GM12892 (cell line): ENCODE measurements around the gene HDHD5.
"Not testable (repeated sequence)": the region's sequence is repeated elsewhere in the genome, so short reads cannot be mapped to it uniquely, and the experiment has no call there.

ENCODE experiments used
- DNase-seq: peaks from one replicate; pipeline ENCODE4 v3.0.0; 2011; ENCODE audit not compliant: insufficient read length
- FAIRE-seq: peaks from 2 replicates; lab custom pipeline; 2011; peaks lifted over from hg19 to GRCh38; lab: Jason Lieb, UNC
- POLR2A ChIP-seq: IDR thresholded peaks from 2 replicates; pipeline ENCODE4 v1.6.1; 2011; ENCODE audit warnings: low read depth, low read length, control low read depth
- POLR2AphosphoS5 ChIP-seq: IDR thresholded peaks from 2 replicates; pipeline ENCODE4 v1.6.1; 2011; ENCODE audit warnings: low read depth, low read length, control low read depth
- TAF1 ChIP-seq: IDR thresholded peaks from 2 replicates; pipeline ENCODE4 v1.6.1; 2011; ENCODE audit warnings: low read depth, mild to moderate bottlenecking, control low read depth, low read length, borderline replicate concordance

The HDHD5 gene

GRCh38 chr22:17152340-17152739 is 6.7 kb downstream of the HDHD5 start:
- FAIRE-seq, result no peak
- DNase-seq, result no peak
- TF ChIP-seq POLR2A (no peak), POLR2AphosphoS5 (no peak), TAF1 (no peak)

GRCh38 chr22:17149076-17149815 is 9.8 kb downstream of the HDHD5 start:
- TF ChIP-seq POLR2AphosphoS5 (no peak), POLR2A (no peak), TAF1 (no peak)
- no peak for DNase-seq
- no peak for FAIRE-seq

- DNase-seq, FAIRE-seq: not testable (repeated sequence)
Measured at GRCh38 chr22:17147458-17147857, 11.6 kb downstream of the HDHD5 start.

- no peak for TF ChIP-seq POLR2AphosphoS5
- no peak for TF ChIP-seq TAF1
- TF ChIP-seq POLR2A, result no peak
- no peak for FAIRE-seq
- no peak for DNase-seq
Measured at GRCh38 chr22:17145021-17145680, 13.9 kb downstream of the HDHD5 start.

DNA sequence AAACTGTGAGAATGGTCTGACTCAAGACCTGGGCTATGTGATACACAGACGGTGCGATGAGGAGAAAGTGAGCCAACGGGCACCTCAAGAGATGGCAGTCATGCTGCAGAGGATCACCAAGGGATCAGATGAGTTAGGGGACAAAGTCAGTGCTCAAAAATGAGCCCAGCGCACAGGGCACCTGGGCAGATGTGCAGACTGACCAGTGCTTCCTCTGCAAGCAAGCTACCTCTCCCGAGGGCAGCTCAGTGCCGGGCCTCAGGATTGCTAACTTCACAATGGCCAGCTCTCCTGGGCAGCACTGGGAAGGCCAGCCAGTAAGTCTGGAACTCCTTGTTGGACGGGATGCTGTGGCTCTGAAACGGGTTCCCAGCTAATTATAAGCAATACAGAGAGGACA is 15.3 kb downstream of the HDHD5 start:
- no peak for FAIRE-seq
- DNase-seq, result no peak
- TF ChIP-seq POLR2A (no peak), TAF1 (no peak), POLR2AphosphoS5 (no peak)

- FAIRE-seq (no peak), DNase-seq (no peak)
- no peak for TF ChIP-seq TAF1
- no peak for TF ChIP-seq POLR2A
- no peak for TF ChIP-seq POLR2AphosphoS5
Measured at GRCh38 chr22:17143101-17143500, 16.0 kb downstream of the HDHD5 start.

GRCh38 chr22:17140826-17141766 is 18.0 kb downstream of the HDHD5 start:
- TF ChIP-seq TAF1 (no peak), POLR2AphosphoS5 (no peak), POLR2A (no peak)
- DNase-seq (no peak), FAIRE-seq (no peak)

DNA sequence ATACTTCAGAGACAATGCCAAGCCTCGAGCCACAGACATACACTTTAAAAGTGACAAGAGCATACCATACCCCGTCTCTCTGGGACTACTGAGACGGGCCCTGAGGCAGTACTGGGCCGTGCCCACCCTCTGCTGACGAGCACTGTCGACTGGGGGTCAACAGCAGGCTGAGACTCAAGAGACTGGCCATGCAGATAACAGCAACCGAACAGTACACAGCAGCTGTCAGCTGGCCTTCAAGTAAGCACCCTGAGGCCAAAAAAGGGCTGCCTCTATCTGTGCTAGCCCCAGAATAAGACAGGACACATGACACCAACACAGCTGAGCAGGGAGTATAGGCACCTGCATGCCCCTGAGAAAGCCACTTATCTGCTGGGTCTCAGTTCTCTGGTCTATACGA is 19.1 kb downstream of the HDHD5 start:
- FAIRE-seq (no peak), DNase-seq (no peak)
- TF ChIP-seq TAF1 (no peak), POLR2A (no peak), POLR2AphosphoS5 (no peak)

DNA sequence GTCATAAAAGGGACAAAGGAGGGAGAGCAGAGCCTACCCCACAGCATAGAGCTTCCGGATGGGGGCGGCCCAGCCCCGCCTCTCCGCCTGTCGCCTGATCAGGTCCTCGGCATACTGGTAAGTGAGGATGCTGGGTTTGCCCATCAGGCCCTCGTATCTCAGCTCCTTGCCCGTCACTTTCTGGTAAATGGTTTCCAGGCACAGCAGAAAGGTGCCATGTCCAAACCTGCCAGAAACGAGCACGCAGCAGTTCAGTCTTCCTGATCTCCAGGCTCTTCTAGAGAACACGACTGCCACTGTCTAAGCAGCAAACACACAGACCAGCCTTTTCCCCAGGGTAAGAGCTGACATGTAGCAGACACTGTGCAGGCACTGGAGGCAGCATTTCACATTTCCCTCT is 20.6 kb downstream of the HDHD5 start:
- TF ChIP-seq POLR2A (no peak), POLR2AphosphoS5 (no peak), TAF1 (no peak)
- FAIRE-seq, result no peak
- DNase-seq, result no peak

DNA sequence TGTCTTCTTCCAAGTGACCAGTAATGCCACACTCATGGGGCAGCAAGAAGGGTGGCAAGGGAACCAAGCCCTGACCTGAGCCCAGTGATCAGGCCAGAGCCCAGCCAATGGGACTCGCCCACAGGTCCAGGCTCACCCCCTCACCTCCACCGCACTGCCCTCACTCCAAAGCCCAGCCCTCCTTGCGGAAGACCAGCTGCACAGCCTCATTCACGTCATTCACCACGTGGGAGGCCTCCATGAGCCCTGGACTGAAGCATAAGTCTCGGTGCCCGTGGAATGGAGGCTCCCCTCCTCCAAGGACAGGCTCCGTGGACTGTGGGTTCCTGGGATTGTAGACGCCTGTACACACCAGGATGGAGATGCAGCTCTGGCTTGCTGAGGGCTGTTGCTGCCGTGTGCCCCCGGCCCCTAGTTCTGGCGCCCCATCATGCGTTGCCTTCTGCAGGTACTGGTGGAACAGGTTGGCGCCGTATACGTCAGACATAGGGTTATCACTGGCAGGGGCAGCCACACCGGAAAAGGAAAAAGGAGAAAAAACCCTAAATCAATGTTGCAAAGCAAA is 21.1 kb downstream of the HDHD5 start:
- no peak for DNase-seq
- TF ChIP-seq TAF1 (no peak), POLR2AphosphoS5 (no peak), POLR2A (no peak)
- no peak for FAIRE-seq

DNA sequence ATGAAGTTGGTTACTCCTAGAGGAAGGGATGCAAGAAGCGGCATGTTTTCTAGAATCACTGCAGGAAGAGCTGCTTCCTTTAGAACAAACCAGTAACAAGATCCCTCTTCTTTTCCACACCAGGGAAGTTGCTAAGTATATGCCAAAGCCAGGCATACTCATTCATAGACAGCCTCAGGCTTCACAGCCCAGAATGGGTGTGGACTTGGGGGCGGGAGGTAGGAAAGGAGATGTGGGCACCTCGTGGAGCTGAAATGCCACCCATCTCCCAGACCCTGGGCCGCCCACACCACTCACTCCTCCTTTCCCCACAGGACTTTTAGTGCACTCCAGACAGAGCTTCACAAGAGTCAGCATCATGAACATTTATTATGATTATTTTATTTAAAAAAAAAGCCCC is 21.9 kb downstream of the HDHD5 start:
- TF ChIP-seq POLR2A (no peak), TAF1 (no peak), POLR2AphosphoS5 (no peak)
- no peak for DNase-seq

More for the DNA sequence above, 21.9 kb downstream of the HDHD5 start:
- FAIRE-seq, result no peak
